ENCODE measurements around the gene IGSF9. TPM values are rescaled to one million over a fixed set of nuclear protein-coding genes. Genes with fewer than 3 reads are reported as not detected.

IGSF9 gene
- total and polyA plus RNA-seq, 10 of the 15 experiments (the other 5 are each of a cell fraction or from before 2014, with no cell fraction given): 0.04 to 0.07 TPM; not detected in 8

GRCh38 chr1:159941591-159942560 is 3.5 kb downstream of the IGSF9 start:
- Histone ChIP-seq H3K27me3 (replicated peaks in 1 of 2; ENCODE audit: control insufficient read depth in 2 of 2, insufficient read depth in 2 of 2, low read length in 1 of 2) (peaks cover 6 to 26% of the 10 kb centered on the region in 2 experiments), H3K27ac (ENCODE audit: control insufficient read depth, insufficient read depth) (no peak overlapping the region), H3K79me2 (ENCODE audit: control insufficient read depth, insufficient read depth, low read length) (no peaks in the 10 kb centered on the region), H3K4me1 (ENCODE audit: control insufficient read depth, insufficient read depth, low read length) (peaks cover 15% of the 10 kb centered on the region), H4K20me1 (ENCODE audit: control insufficient read depth, insufficient read depth) (no peaks in the 10 kb centered on the region), H3K36me3 (ENCODE audit: control insufficient read depth in 2 of 2, insufficient read depth in 2 of 2, low read length in 1 of 2) (no peaks in the 10 kb centered on the region), H2AFZ (ENCODE audit: control insufficient read depth, low read depth, low read length) (no peak overlapping the region), H3K4me3 (no peak overlapping the region), H3K9me3 (replicated peaks; ENCODE audit: control insufficient read depth, insufficient read depth, low read length) (no peaks in the 10 kb centered on the region), H3K4me2 (ENCODE audit: control insufficient read depth, insufficient read depth) (no peak overlapping the region), H3K9ac (ENCODE audit: control insufficient read depth, insufficient read depth, low read length) (no peak overlapping the region)
- no peak for TF ChIP-seq RCOR1 (conservative IDR thresholded peaks at IDR 0.05; ENCODE audit: low read depth, low read length)
- TF ChIP-seq CHD4 (IDR thresholded peaks at IDR 0.05): no peak
- no peak for TF ChIP-seq GATAD2B (conservative IDR thresholded peaks at IDR 0.05; ENCODE audit: low read depth)
- TF ChIP-seq RAD51 (IDR thresholded peaks at IDR 0.05): no peak
- TF ChIP-seq SPI1 (IDR thresholded peaks at IDR 0.05; ENCODE audit: borderline replicate concordance, insufficient read depth, low read depth, low read length): no peak
- no peak for TF ChIP-seq POLR2AphosphoS5 (IDR thresholded peaks at IDR 0.05; ENCODE audit: low read length)
- no peak for TF ChIP-seq E2F4 (IDR thresholded peaks at IDR 0.05; ENCODE audit: low read depth, low read length)
- DNase-seq (ENCODE audit: low read depth, low spot score): no peak
- ATAC-seq: no peak
- ChIA-PET SMC1A (ENCODE audit: uncharacterized antibody, unreplicated experiment) (interaction anchor here (0.5 to 1.3 kb wide), 2 partner anchors 64 to 1788 kb away, joined by 3 to 6 read pairs; no protein-coding TSS in a partner anchor), POLR2A (no interaction called here), RAD21 (ENCODE audit: unreplicated experiment) (interaction anchor here (12.4 kb wide), 1 partner anchor 66 kb away, joined by 113 read pairs; no protein-coding TSS in a partner anchor), CTCF (interaction anchor here (1.2 to 22.4 kb wide), 2 partner anchors 13 to 62 kb away, joined by 3 to 422 read pairs; no protein-coding TSS in a partner anchor)
- FAIRE-seq: no peak
- intact Hi-C loops (cut with micrococcal nuclease; ENCODE audit: unreplicated experiment): no loop called here
- in situ Hi-C loops (cut with MboI): no loop called here
- 42% methylated on average over 12 of the region's 15 CpGs for WGBS (ENCODE audit: insufficient coverage, insufficient replicate concordance, low lambda C conversion rate, missing lambda C conversion rate)
- no TSS peak for BruUV-seq (replicated peaks)
